Psoas muscle (tissue), 8 donors: ENCODE data around the gene ZSWIM5. TPM values are rescaled to one million over a fixed set of nuclear protein-coding genes. Genes with fewer than 3 reads are reported as not detected.

Experiments used
- ATAC-seq, 4 donors: fragments of 200-7000 bp; cut with Tn5 transposase; one replicate each; pipeline ENCODE4 v1.9.1; 2020; ENCODE audit warnings: moderate library complexity in 3 of 4, mild to moderate bottlenecking in 2 of 4
- DNase-seq, 2 donors: peaks; one replicate each; pipeline ENCODE4 v3.0.0-alpha.2; 2020
- H3K27ac ChIP-seq: fragments of 200-600 bp; one replicate; pipeline ENCODE4 v1.8.0; 2022
- H3K27me3 ChIP-seq, 3 donors: fragments of 200-600 bp in 1 of 3; one replicate each; pipeline versions ENCODE4 v1.6.1 to v1.8.0; 2013 to 2022; ENCODE audit warnings: low read length in 2 of 3, mild to moderate bottlenecking in 2 of 3, moderate library complexity in 1 of 3; ENCODE audit not compliant: insufficient read depth in 3 of 3
- H3K36me3 ChIP-seq, 2 donors: fragments of 200-600 bp in 1 of 2; one replicate each; pipeline versions ENCODE4 v1.6.1 to v1.8.0; 2013 to 2022; ENCODE audit warnings: low read depth in 1 of 2, mild to moderate bottlenecking in 1 of 2, moderate library complexity in 1 of 2; ENCODE audit not compliant: insufficient read depth in 1 of 2
- H3K4me1 ChIP-seq: fragments of 200-600 bp; one replicate; pipeline ENCODE4 v1.8.0; 2022
- H3K4me3 ChIP-seq: fragments of 200-600 bp; one replicate; pipeline ENCODE4 v1.8.0; 2022; ENCODE audit warnings: mild to moderate bottlenecking
- H3K9me3 ChIP-seq: fragments of 200-600 bp; one replicate; pipeline ENCODE4 v1.8.0; 2022
- WGBS, 3 donors: extraction: QIAGEN DNeasy Blood & Tissue Kit; methylation state at CpG; one replicate each; pipeline versions ENCODE4 v1.1.6 to v1.1.7; 2013; 5-methylcytosine and 5-hydroxymethylcytosine counted together
- intact Hi-C, 2 donors: fragments of 100-400 bp; cut with DNase I; formaldehyde crosslinking; loops; one replicate each; pipeline versions ENCODE4 v1.11.0 to v1.14.2; 2022
- polyA plus RNA-seq, 3 donors: library from polyadenylated mRNA; stranded (reverse); fragments of 200-250 nt; gene quantifications; one replicate each; pipeline ENCODE4 v1.2.3, GENCODE V29; 2013
- total RNA-seq, 4 donors: library from RNA; stranded (reverse); fragmentation: NEBNext Ultra II Directional in 2 of 4; extraction: Animal tissue kit (Norgen Biotek cat#: 25700) in 2 of 4; gene quantifications; one replicate each; pipeline versions ENCODE4 v1.2.1 to v1.2.4, GENCODE V29; 2021 to 2023
- TF ChIP-seq, protein P1 (sequence below): fragments of 200-600 bp; IDR thresholded peaks from one replicate; pipeline ENCODE4 v1.8.0; 2022; ENCODE audit warnings: antibody characterized with exemption
- donor health status: healthy with polysubstance abuse.
- donor health status: DM: no; HTN: no; CAD: no; lungs with moderate emphysema.
- donor health status: Bipolar disorder and iron deficiency.
- donor health status: healthy.
- donor health status: DM: yes; HTN: yes; CAD: no.
- donor health status: DM: no; HTN: no; CAD: no.
- donor health status: DM: no; HTN: no; CAD: no.
- donor health status: DM: yes; HTN: yes; CAD: no.

The ZSWIM5 gene
- total and polyA plus RNA-seq, 7 donors, result 0.03 to 0.98 (median 0.50) TPM

GRCh38 chr1:45215485-45216199, 9.2 kb upstream of the ZSWIM5 start:
- no peak overlapping the region for H3K4me3 ChIP-seq
- peaks cover 2 to 10% (median 4%) of the 10 kb centered on the region in 3 donors for H3K27me3 ChIP-seq
- H3K4me1 ChIP-seq, result no peaks in the 10 kb centered on the region
- H3K27ac ChIP-seq, result no peak overlapping the region
- no peak for DNase-seq
- no peak for ATAC-seq
- H3K36me3 ChIP-seq, result no peaks in the 10 kb centered on the region
- TF ChIP-seq, protein P1, sequence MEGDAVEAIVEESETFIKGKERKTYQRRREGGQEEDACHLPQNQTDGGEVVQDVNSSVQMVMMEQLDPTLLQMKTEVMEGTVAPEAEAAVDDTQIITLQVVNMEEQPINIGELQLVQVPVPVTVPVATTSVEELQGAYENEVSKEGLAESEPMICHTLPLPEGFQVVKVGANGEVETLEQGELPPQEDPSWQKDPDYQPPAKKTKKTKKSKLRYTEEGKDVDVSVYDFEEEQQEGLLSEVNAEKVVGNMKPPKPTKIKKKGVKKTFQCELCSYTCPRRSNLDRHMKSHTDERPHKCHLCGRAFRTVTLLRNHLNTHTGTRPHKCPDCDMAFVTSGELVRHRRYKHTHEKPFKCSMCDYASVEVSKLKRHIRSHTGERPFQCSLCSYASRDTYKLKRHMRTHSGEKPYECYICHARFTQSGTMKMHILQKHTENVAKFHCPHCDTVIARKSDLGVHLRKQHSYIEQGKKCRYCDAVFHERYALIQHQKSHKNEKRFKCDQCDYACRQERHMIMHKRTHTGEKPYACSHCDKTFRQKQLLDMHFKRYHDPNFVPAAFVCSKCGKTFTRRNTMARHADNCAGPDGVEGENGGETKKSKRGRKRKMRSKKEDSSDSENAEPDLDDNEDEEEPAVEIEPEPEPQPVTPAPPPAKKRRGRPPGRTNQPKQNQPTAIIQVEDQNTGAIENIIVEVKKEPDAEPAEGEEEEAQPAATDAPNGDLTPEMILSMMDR, result no peak
- H3K9me3 ChIP-seq, result no peaks in the 10 kb centered on the region
- WGBS, 3 donors, result 80 to 86% (median 82%) methylated on average over 3 of the region's 3 CpGs
- intact Hi-C loops, result no loop called here

GRCh38 chr1:45213892-45214291, 7.5 kb upstream of the ZSWIM5 start:
- no peak overlapping the region for H3K27ac ChIP-seq
- 85 to 96% (median 94%) methylated on average over 1 of the region's 1 CpG for WGBS, 3 donors
- H3K36me3 ChIP-seq, result no peaks in the 10 kb centered on the region
- H3K9me3 ChIP-seq, result no peaks in the 10 kb centered on the region
- ATAC-seq (no peak), DNase-seq (no peak)
- H3K4me1 ChIP-seq, result no peaks in the 10 kb centered on the region
- TF ChIP-seq, protein P1, result no peak
- H3K4me3 ChIP-seq, result no peak overlapping the region
- intact Hi-C loops, result no loop called here
- H3K27me3 ChIP-seq, result peaks cover 0 to 4% (median 2%) of the 10 kb centered on the region in 3 donors

DNA sequence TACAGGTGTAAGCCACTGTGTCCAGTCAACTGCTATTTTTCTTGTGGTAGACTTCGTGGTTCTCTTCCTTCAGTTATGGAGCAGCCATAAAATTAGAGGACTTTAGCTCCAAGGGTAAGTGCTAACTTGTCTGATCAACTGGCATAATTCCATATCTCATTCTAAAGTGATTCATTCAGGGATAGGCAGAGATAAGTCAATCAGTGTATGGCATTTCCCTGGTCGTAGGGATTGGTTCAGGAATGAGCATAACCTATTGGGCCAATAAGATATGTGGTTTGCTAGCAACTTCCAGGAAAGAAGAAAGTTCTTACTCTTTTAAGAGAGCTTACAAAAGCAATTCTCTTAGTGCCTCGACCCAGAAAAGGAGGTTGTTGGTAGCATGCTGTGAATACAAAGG, 4.7 kb upstream of the ZSWIM5 start:
- 65 to 70% (median 69%) methylated on average over 3 of the region's 3 CpGs for WGBS, 3 donors
- no peak for ATAC-seq
- peaks cover 0 to 4% (median 2%) of the 10 kb centered on the region in 3 donors for H3K27me3 ChIP-seq
- H3K27ac ChIP-seq, result no peak overlapping the region
- intact Hi-C loops, result no loop called here
- H3K9me3 ChIP-seq, result no peaks in the 10 kb centered on the region
- DNase-seq, result no peak
- H3K4me3 ChIP-seq, result no peak overlapping the region
- TF ChIP-seq, protein P1, result no peak
- H3K4me1 ChIP-seq, result peaks cover 7% of the 10 kb centered on the region
- no peaks in the 10 kb centered on the region for H3K36me3 ChIP-seq

- DNase-seq, result no peak
- Histone ChIP-seq H3K27ac (peak overlapping the region; percentile 73), H3K4me1 (peaks cover 12% of the 10 kb centered on the region), H3K27me3 (peaks cover 0 to 4% (median 0%) of the 10 kb centered on the region in 3 donors), H3K36me3 (no peaks in the 10 kb centered on the region), H3K9me3 (no peaks in the 10 kb centered on the region), H3K4me3 (peak overlapping the region; percentile 97)
- intact Hi-C loops, result loop anchor here in 1 of 2 donors (10.0 kb wide), 1 partner anchor 88 kb away; no protein-coding TSS in a partner anchor
- TF ChIP-seq, protein P1, result no peak
- 10 to 11% (median 10%) methylated on average over 18 of the region's 18 CpGs for WGBS, 3 donors
- ATAC-seq, result peak in 2 of 4 donors; percentile 7 to 12
Measured at GRCh38 chr1:45206808-45207623, 611 bp upstream of the ZSWIM5 start.
